IPS-15b (cell line): ENCODE measurements around the gene IL31.

Experiments used
- H3K27me3 ChIP-seq: one replicate; pipeline ENCODE4 v1.6.1; 2013; ENCODE audit warnings: low read length; ENCODE audit not compliant: control insufficient read depth, insufficient read depth
- H3K36me3 ChIP-seq: one replicate; pipeline ENCODE4 v1.6.1; 2013; ENCODE audit warnings: low read length; ENCODE audit not compliant: control insufficient read depth, insufficient read depth
- H3K4me1 ChIP-seq: one replicate; pipeline ENCODE4 v1.6.1; 2013; ENCODE audit warnings: mild to moderate bottlenecking, low read length; ENCODE audit not compliant: control insufficient read depth, insufficient read depth
- H3K4me3 ChIP-seq: one replicate; pipeline ENCODE4 v1.5.1; 2013; ENCODE audit warnings: low read depth, low read length
- H3K9ac ChIP-seq: one replicate; pipeline ENCODE4 v1.6.1; 2013; ENCODE audit warnings: low read depth, mild to moderate bottlenecking, low read length
- H3K9me3 ChIP-seq: one replicate; pipeline ENCODE4 v1.6.1; 2013; ENCODE audit warnings: mild to moderate bottlenecking, low read length; ENCODE audit not compliant: control insufficient read depth, insufficient read depth

Gene IL31

GRCh38 chr12:122123051-122123760, 50.8 kb downstream of the IL31 start:
- H3K4me3 ChIP-seq, result no peak overlapping the region
- peaks cover 2% of the 10 kb centered on the region for H3K36me3 ChIP-seq
- no peak overlapping the region for H3K9ac ChIP-seq
- H3K9me3 ChIP-seq, result no peaks in the 10 kb centered on the region
- H3K27me3 ChIP-seq, result no peaks in the 10 kb centered on the region
- H3K4me1 ChIP-seq, result peaks cover 3% of the 10 kb centered on the region
